ENCODE data around the gene ADAT2. TPM values are rescaled to one million over a fixed set of nuclear protein-coding genes. Genes with fewer than 3 reads are reported as not detected.
A peak's percentile ranks its signal among the peaks of the same experiment; 100 is the strongest.

The ADAT2 gene
- total and polyA plus RNA-seq, 2 of the 8 experiments (the other 6 are each of a cell fraction or from before 2014, with no cell fraction given) = 4.3 to 11.8 TPM

DNA sequence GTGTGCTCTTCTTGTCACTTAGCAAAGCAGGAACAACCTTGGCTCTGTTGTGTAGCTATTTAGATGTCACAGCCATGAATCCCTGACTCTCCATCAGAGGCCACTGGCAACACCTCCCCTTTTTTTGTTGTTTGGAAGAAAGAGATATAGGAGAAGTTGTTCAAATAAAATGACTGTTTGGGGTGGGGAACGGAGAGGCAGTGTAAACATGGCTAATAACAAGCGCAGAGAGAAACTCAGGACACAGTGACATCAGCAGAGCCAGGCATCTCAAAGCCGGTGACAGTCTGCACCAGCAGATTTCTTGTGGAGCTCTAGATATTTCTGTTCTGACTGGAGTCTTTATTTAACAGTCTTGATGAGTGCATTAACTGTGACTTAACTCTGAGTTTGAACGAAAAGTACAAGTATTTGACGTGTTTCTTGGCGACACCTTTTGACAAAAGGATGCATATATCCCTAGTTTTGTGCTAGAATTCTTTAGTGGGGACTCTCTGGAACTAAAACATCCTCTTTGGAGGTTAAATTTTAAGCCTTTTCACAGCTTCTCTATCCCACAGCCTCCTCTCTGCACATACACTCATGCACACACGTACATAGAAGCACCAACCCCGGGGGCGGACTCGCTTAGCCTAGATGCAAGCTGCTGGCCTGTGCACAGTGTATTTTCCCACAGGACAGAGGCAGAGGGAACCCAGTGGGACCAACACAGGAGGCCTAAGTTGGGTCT, 53.8 kb downstream of the ADAT2 start:
- Histone ChIP-seq H3K27me3 (replicated peaks in 1 of 4; ENCODE audit: control insufficient read depth in 3 of 4, extremely low read depth in 1 of 4, insufficient read depth in 3 of 4, low read length in 3 of 4) (no peaks in the 10 kb centered on the region), H3K56ac (replicated peaks; ENCODE audit: insufficient read length, low read depth, low read length) (no peak overlapping the region), H3K4me3 (ENCODE audit: extremely low read depth in 1 of 4, insufficient read depth in 2 of 4, low read depth in 3 of 4, low read length in 4 of 4) (no peak overlapping the region), H2BK120ac (replicated peaks; ENCODE audit: low read depth, low read length) (no peak overlapping the region), H3K4me2 (ENCODE audit: insufficient read depth in 1 of 2, low read depth in 2 of 2, low read length in 2 of 2) (no peak overlapping the region), H3K23ac (ENCODE audit: insufficient read length) (no peak overlapping the region), H2BK12ac (ENCODE audit: low read depth, low read length) (0 out of 2 replicates have a peak overlapping the region, but pooled peaks have one; percentile 0), H2AK5ac (ENCODE audit: low read depth, low read length) (no peak overlapping the region), H2BK20ac (ENCODE audit: low read length) (no peak overlapping the region), H3K79me1 (ENCODE audit: low read depth, low read length) (no peaks in the 10 kb centered on the region), H3K79me2 (ENCODE audit: control insufficient read depth in 1 of 2, insufficient read depth in 2 of 2, low read length in 2 of 2) (no peaks in the 10 kb centered on the region), H2BK5ac (ENCODE audit: low read depth, low read length) (no peak overlapping the region), H3K4me1 (replicated peaks in 1 of 4; ENCODE audit: control insufficient read depth in 3 of 4, insufficient read depth in 4 of 4, low read length in 3 of 4) (peaks cover 0 to 12% (median 0%) of the 10 kb centered on the region in 4 experiments; a peak in 2 of 7 replicates), H4K5ac (ENCODE audit: insufficient read length, low read depth, low read length) (no peak overlapping the region), H3K23me2 (ENCODE audit: low read depth, low read length) (no peaks in the 10 kb centered on the region), H3K4ac (replicated peaks; ENCODE audit: insufficient read length, low read depth, low read length) (no peak overlapping the region), H3K9me3 (ENCODE audit: insufficient read depth in 2 of 2, low read depth in 1 of 2, low read length in 1 of 2) (no peaks in the 10 kb centered on the region), H4K8ac (ENCODE audit: extremely low read depth, insufficient read depth, low read length) (no peak overlapping the region), H4K91ac (replicated peaks; ENCODE audit: insufficient read length, low read length) (no peak overlapping the region), H2BK15ac (ENCODE audit: low read length) (no peak overlapping the region), H3K9ac (replicated peaks in 1 of 4; ENCODE audit: extremely low read depth in 1 of 4, low read depth in 3 of 4, low read length in 3 of 4) (no peak overlapping the region), H3K36me3 (ENCODE audit: control insufficient read depth in 2 of 4, insufficient read depth in 4 of 4, low read length in 3 of 4) (no peaks in the 10 kb centered on the region), H3K14ac (ENCODE audit: insufficient read length) (no peak overlapping the region), H3K18ac (ENCODE audit: extremely low read depth, low read length) (no peak overlapping the region), H2AFZ (ENCODE audit: low read length) (no peak overlapping the region), H4K20me1 (replicated peaks in 1 of 2; ENCODE audit: control insufficient read depth in 1 of 2, insufficient read depth in 2 of 2, low read length in 2 of 2) (no peaks in the 10 kb centered on the region), H3K27ac (ENCODE audit: low read depth, low read length) (no peak overlapping the region)
- ChIA-PET POLR2A (ENCODE audit: partially characterized antibody) (interaction anchor here (1.2 kb wide), 1 partner anchor 20 kb away, joined by 3 read pairs; no protein-coding TSS in a partner anchor), CTCF (ENCODE audit: partially characterized antibody) (interaction anchor here (0.8 to 4.2 kb wide), 9 partner anchors 10 to 703 kb away, joined by 3 to 14 read pairs (median 4); no protein-coding TSS in a partner anchor)
- WGBS, 2 experiments (ENCODE audit: extremely low coverage in 1 of 2, insufficient coverage in 1 of 2, insufficient read length in 1 of 2, insufficient replicate concordance in 2 of 2, low coverage in 1 of 2, low lambda C conversion rate in 2 of 2, missing lambda C conversion rate in 1 of 2) = 95% methylated on average over 10 of the region's 10 CpGs; no CpG with 5 or more reads in 1 of the 2 experiments
- FAIRE-seq (no peak), DNase-seq (ENCODE audit: low read depth in 1 of 2, low spot score in 2 of 2) (no peak)
- no peak for TF ChIP-seq TAF7 (optimal IDR thresholded peaks at IDR 0.05; ENCODE audit: borderline replicate concordance, low read depth, low read length)
- TF ChIP-seq, protein P1, sequence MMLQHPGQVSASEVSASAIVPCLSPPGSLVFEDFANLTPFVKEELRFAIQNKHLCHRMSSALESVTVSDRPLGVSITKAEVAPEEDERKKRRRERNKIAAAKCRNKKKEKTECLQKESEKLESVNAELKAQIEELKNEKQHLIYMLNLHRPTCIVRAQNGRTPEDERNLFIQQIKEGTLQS (IDR thresholded peaks at IDR 0.05; ENCODE audit: insufficient read depth, low read depth, low read length) = no peak
- no peak for TF ChIP-seq KDM4A (IDR thresholded peaks at IDR 0.05; ENCODE audit: low read depth, low read length, severe bottlenecking)
- TF ChIP-seq RFX5 (IDR thresholded peaks at IDR 0.05; ENCODE audit: borderline replicate concordance, low read depth, low read length) = no peak
- TF ChIP-seq CBX5 (IDR thresholded peaks at IDR 0.05; ENCODE audit: low read depth, low read length) = no peak
- TF ChIP-seq BCL11A (IDR thresholded peaks at IDR 0.05; ENCODE audit: low read depth in 2 of 2, low read length in 2 of 2) = no peak
- TF ChIP-seq RBBP5 (IDR thresholded peaks at IDR 0.05; ENCODE audit: borderline replicate concordance, low read depth, low read length) = no peak
- no peak for TF ChIP-seq EP300 (IDR thresholded peaks at IDR 0.05; ENCODE audit: borderline replicate concordance in 1 of 2, low read depth in 2 of 2, low read length in 2 of 2)
- TF ChIP-seq TAF1 (IDR thresholded peaks at IDR 0.05; ENCODE audit: low read depth, low read length) = no peak
- no peak for TF ChIP-seq SAP30 (IDR thresholded peaks at IDR 0.05; ENCODE audit: insufficient read depth, insufficient replicate concordance, low read length)
- no peak for TF ChIP-seq SIN3A (conservative IDR thresholded peaks at IDR 0.05 in 1 of 2, IDR thresholded peaks at IDR 0.05 in 1 of 2; ENCODE audit: low read depth in 1 of 2, low read length in 2 of 2)
